OCI-LY3 (cell line): Measurements from ENCODE around the gene PCDHB9.
"Not testable (repeated sequence)": the region's sequence is repeated elsewhere in the genome, so short reads cannot be mapped to it uniquely, and the experiment has no call there.

ENCODE experiments used
- EZH2phosphoT487 ChIP-seq: fragments of 200-600 bp; shearing (Covaris generic); IDR thresholded peaks from 2 replicates; pipeline ENCODE4 v1.6.1; 2018; ENCODE audit warnings: antibody characterized with exemption, mixed run types, low read depth
- TF ChIP-seq, protein P1 (sequence below): fragments of 200-600, 300-600 bp; sonication (generic); IDR thresholded peaks from 2 replicates; pipeline ENCODE4 v1.5.1; 2014; ENCODE audit warnings: antibody characterized with exemption, low read length, low read depth

- TF ChIP-seq EZH2phosphoT487, result not testable (repeated sequence)
- TF ChIP-seq, protein P1, sequence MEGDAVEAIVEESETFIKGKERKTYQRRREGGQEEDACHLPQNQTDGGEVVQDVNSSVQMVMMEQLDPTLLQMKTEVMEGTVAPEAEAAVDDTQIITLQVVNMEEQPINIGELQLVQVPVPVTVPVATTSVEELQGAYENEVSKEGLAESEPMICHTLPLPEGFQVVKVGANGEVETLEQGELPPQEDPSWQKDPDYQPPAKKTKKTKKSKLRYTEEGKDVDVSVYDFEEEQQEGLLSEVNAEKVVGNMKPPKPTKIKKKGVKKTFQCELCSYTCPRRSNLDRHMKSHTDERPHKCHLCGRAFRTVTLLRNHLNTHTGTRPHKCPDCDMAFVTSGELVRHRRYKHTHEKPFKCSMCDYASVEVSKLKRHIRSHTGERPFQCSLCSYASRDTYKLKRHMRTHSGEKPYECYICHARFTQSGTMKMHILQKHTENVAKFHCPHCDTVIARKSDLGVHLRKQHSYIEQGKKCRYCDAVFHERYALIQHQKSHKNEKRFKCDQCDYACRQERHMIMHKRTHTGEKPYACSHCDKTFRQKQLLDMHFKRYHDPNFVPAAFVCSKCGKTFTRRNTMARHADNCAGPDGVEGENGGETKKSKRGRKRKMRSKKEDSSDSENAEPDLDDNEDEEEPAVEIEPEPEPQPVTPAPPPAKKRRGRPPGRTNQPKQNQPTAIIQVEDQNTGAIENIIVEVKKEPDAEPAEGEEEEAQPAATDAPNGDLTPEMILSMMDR, result not testable (repeated sequence)
These were observed 29.1 kb downstream of the PCDHB9 start for GRCh38 chr5:141216035-141216434.
